Frontal cortex (tissue), 4 donors: ENCODE data around the gene MS4A14. TPM values are rescaled to one million over a fixed set of nuclear protein-coding genes. Genes with fewer than 3 reads are reported as not detected.
"Not testable (repeated sequence)": the region's sequence is repeated elsewhere in the genome, so short reads cannot be mapped to it uniquely, and the experiment has no call there.

Experiments
- DNase-seq, 2 donors: peaks; one replicate each; pipeline ENCODE4 v3.0.0; 2012; ENCODE audit warnings: low spot score in 2 of 2
- FAIRE-seq: peaks from 2 replicates; lab custom pipeline; 2012; peaks lifted over from hg19 to GRCh38; lab: Jason Lieb, UNC
- total RNA-seq: library from RNA; depleted of rRNA; stranded (reverse); fragments of >200 nt; gene quantifications from one replicate; pipeline ENCODE4 v1.2.3, GENCODE V29; 2014
- donor health status: control.
- donor health status: control.
- donor health status: control.

Gene MS4A14
- total RNA-seq, 1 donor from 2014 or later: not detected

GRCh38 chr11:60378354-60378753 is 17.9 kb upstream of the MS4A14 start, which contains the start of gene MS4A7:
MS4A7 (plus strand) TSS chr11:60378532; CDS start chr11:60383142, 4,610 bp downstream.
- FAIRE-seq: no peak
- DNase-seq: no peak

DNA sequence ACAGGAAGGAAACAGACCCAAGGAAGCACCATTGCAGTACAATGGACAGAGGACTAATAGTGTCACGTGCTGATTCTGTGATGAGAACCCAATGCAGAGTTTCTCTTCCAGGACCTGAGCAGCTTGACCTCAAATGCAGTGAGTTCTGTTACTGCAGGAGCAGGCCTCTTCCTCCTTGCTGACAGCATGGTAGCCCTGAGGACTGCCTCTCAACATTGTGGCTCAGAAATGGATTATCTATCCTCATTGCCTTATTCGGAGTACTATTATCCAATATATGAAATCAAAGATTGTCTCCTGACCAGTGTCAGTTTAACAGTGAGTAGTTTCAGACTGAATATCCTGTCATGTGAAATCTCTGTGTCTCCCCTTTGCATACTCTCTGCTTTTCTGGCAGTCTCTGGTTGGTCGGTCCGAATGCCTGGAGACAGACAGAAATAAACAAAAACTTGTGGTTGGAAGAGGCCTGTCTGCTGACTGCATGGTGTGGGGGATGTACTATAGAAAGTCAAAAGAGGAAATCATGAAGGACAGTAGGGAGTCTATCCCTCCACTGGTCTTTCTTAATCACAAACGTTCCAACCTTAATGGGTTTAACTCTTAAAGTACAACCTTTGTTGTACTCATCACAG is 6.9 kb upstream of the MS4A14 start:
- no peak for DNase-seq
- FAIRE-seq: no peak

GRCh38 chr11:60390419-60390818 is 5.8 kb upstream of the MS4A14 start:
- FAIRE-seq (no peak), DNase-seq (no peak)

GRCh38 chr11:60392361-60392760 is 3.9 kb upstream of the MS4A14 start:
- FAIRE-seq: no peak
- no peak for DNase-seq

GRCh38 chr11:60393016-60393415 is 3.2 kb upstream of the MS4A14 start:
- FAIRE-seq: no peak
- no peak for DNase-seq

DNA sequence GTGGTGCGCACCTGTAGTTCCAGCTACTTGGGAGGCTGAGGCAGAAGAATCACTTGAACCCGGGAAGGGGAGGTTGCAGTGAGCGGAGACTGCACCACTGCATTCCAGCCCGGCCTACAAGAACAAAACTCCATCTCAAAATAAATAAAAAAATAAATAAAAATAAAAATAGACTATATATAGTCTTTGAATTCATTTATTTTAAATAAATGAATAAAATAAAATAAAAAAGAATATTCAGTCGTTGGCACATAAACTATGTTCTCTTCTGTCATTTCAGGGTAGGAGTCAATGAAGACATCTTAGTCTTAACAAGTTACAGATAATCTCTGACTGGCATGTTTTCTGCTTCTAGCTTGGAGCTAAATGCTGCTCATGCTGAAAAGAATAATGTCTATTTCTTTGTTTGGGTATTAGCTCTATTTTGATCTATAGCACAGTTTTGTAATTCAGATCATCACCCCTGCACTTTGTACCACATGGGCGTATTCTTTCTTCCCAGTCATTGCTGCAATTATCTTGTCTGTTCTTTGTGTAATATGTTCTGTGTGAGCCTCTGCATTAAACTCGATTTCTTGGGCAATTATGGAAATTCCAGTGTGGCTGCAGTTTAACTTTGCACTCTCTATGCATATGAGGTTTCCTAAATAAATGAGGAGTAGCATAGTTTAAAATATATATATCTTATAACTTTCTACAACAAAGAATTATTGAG is 1.4 kb upstream of the MS4A14 start:
- DNase-seq (no peak), FAIRE-seq (no peak)

GRCh38 chr11:60396799-60397198 is 540 bp downstream of the MS4A14 start:
- DNase-seq (no peak), FAIRE-seq (no peak)

DNA sequence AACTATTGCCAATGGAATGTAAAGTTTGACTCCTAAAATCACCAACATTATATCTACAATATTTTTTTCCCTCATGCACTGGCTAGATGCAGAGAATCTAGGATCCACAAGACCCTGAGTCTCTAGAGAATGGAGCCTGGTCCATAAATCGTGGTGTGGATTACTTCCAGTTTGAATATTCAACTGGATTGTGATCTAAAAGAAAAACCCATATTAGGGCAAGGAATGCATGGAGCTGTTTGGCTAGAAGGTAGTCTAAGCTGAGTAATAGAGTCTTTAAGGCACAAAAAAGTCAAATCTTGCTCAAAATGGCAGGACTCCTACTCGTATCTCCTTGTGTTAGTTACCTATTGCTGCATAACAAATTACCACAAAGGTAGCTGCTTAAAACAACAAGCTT is 23.8 kb downstream of the MS4A14 start:
- DNase-seq (no peak), FAIRE-seq (no peak)

GRCh38 chr11:60422609-60423008 is 26.4 kb downstream of the MS4A14 start:
- DNase-seq (no peak), FAIRE-seq (no peak)

DNA sequence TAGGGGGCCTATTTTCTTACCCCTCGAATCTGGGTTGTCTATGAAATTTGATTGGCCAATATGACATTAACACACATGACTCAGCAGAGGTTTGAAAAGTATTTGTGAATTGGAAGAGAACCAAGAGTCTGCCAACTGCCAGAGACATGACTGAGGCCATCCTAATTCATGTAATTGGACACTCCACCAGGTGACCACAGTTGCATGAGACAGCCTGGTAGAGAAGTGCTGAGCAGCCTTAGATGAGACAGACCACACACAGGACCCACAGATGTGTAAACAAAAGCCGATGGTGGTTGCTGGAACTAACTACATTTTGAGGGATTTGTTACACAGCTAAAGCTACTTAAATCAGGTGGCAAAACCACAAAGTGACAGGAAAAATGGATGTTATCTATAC is 32.3 kb downstream of the MS4A14 start:
- DNase-seq (no peak), FAIRE-seq (no peak)

DNA sequence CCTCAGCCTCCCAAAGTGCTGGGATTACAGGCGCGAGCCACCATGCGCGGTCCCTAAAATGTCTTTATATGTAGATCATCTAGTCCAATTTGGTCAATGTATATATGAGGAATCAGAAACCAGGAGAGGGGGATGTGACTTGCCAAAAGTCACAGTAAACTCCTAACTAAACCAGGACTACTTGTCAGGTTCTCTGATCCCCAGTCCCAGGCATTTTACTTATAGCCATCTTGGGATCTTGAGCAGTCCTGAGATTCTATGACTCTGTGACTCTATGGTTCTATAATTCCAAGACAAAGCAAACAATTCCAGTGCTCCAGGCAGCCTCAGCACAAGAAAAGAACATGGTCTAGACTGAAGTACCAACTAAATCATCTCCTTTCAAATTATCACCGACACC is 33.0 kb downstream of the MS4A14 start, which contains the start of gene MS4A5:
MS4A5 (plus strand) TSS at position 301 of the 400 bp plus-strand sequence. CDS start 103 bp downstream, outside the sequence.
- no peak for DNase-seq
- no peak for FAIRE-seq

DNA sequence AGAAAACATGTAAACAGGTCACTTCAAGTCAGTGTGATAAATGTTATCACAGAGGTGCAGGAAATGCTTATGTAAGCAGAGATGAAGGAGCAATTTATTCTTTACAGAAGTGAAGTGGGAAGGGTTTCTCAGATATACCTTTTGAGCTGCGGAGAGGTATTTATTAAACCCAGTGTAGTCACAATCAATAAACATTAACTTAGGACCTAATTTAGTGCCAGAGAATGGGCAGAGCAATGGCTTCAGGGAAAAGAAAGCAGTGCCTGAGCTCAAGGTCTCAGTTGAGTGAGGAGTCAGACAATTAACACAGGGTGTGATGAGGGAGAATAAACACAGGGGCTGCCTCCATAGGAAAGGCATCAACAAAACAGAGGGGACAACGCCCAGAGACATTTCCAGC is 35.0 kb downstream of the MS4A14 start:
- DNase-seq (no peak), FAIRE-seq (no peak)

DNA sequence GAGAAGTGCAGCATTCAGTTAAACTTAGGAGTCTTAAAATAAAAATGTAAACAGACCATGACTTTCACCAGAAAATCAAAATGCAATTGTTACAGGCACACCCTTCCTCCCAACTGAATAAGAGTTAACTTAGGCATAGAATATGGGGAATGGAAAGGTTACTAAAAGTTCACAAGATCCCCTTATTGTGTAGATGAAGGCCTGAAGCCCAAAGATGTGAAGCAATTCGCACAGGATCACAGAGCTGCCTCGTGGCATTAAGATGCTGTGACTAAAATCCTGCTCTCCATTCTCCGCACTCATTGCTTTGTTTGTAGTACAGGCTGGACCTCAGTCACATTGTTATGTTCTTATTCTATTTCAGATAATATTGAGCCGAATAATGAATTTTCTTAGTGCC is 37.1 kb downstream of the MS4A14 start:
- no peak for DNase-seq
- FAIRE-seq: no peak

GRCh38 chr11:60447070-60447469 is 50.8 kb downstream of the MS4A14 start:
- DNase-seq (no peak), FAIRE-seq (no peak)

- no peak for FAIRE-seq
- no peak for DNase-seq
Observed at GRCh38 chr11:60447846-60448245, 51.6 kb downstream of the MS4A14 start.

DNA sequence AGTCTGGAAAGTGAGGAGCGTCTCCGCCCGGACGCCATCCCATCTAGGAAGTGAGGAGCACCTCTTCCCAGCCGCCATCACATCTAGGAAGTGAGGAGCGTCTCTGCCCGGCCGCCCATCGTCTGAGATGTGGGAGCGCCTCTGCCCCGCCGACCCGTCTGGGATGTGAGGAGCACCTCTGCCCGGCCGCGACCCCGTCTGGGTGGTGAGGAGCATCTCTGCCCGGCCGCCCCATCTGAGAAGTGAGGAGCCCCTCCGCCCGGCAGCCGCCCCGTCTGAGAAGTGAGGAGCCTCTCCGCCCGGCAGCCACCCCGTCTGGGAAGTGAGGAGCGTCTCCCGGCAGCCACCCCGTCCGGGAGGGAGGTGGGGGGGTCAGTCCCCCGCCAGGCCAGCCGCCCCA is 54.9 kb downstream of the MS4A14 start:
- not testable (repeated sequence) for DNase-seq, FAIRE-seq

GRCh38 chr11:60454212-60454611 is 58.0 kb downstream of the MS4A14 start:
- FAIRE-seq (no peak), DNase-seq (no peak)

DNA sequence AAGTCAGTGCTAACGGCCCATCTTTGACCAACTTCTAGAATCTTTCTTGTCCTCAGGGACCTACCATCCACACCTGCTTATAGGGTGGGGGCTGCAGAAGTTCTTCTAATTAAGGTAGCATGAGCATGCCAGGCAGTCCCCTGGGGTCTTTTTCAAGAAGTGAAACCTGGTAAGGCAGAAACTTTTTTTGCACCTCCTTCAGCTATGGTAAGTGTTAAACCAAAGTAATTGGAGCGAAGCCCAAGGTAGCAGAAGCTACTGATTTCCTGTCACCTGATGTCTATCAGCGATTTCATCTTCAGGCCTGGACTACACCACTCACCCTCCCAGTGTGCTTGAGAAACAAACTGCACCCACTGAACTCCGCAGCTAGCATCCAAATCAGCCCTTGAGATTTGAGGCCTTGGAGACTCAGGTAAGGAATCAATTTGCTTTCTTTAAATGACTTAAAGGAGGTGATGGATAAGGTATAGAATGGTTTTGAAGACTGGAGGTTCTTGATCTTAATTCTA is 59.3 kb downstream of the MS4A14 start, which contains the start of gene MS4A1:
MS4A1 (plus strand) TSS at position 317 of the 512 bp plus-strand sequence. CDS start 6,528 bp downstream, outside the sequence.
- FAIRE-seq (no peak), DNase-seq (no peak)

GRCh38 chr11:60457576-60457975 is 61.3 kb downstream of the MS4A14 start:
- DNase-seq: no peak
- no peak for FAIRE-seq

DNA sequence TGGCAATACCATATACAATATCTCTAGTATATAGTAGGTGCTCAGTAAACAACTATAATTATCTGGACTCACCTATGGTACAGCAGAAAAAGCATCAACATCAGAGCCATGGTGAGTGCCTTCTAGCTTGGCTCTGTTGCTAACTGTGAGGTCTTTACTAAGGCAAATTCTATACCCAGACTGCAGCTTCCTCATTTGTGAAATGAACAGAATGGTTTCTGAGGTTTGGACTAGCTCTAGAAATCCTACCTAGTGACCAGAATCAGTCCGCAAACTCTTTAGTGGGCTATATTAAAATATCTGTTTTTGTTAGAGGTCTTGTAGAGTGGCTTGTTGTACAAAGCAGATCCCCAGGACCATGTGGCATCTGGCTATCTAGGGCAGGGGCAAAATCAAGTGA is 63.1 kb downstream of the MS4A14 start:
- FAIRE-seq (no peak), DNase-seq (no peak)
